CD4-positive, alpha-beta memory T cell (primary cell): ENCODE data around the gene ZNF423. TPM values are rescaled to one million over a fixed set of nuclear protein-coding genes. Genes with fewer than 3 reads are reported as not detected.

Source experiments
- CTCF ChIA-PET: fragments of 350-600 bp; sonication (Branson Sonifier 250); formaldehyde crosslinking; loops from one replicate; lab custom pipeline; 2021; ENCODE audit warnings: inconsistent platforms; ENCODE audit not compliant: partially characterized antibody; lab: Charles Lee
- POLR2A ChIA-PET: fragments of 350-600 bp; sonication (Branson Sonifier 250); formaldehyde crosslinking; loops from one replicate; lab custom pipeline; 2021; ENCODE audit not compliant: partially characterized antibody; lab: Charles Lee
- DNase-seq, 5 donors: peaks; one replicate each; pipeline versions ENCODE4 v3.0.0 to v3.0.0-alpha.2; 2020 to 2022; ENCODE audit warnings: mixed read lengths in 1 of 5
- H3K27ac ChIP-seq: one replicate; pipeline ENCODE4 v1.7.0; 2013; ENCODE audit warnings: low read depth, low read length
- H3K27me3 ChIP-seq: 2 replicates; pipeline ENCODE4 v1.7.0; 2013; ENCODE audit warnings: mild to moderate bottlenecking, low read length, moderate library complexity; ENCODE audit not compliant: insufficient read depth
- H3K36me3 ChIP-seq: 2 replicates; pipeline ENCODE4 v1.7.0; 2013; ENCODE audit warnings: mild to moderate bottlenecking, low read length, moderate library complexity; ENCODE audit not compliant: insufficient read depth
- H3K4me1 ChIP-seq: 2 replicates; pipeline ENCODE4 v1.7.0; 2013; ENCODE audit warnings: mild to moderate bottlenecking, low read length, moderate library complexity; ENCODE audit not compliant: insufficient read depth
- H3K4me3 ChIP-seq, 2 donors: one replicate each; pipeline ENCODE4 v1.7.0; 2013; ENCODE audit warnings: low read length in 2 of 2, mild to moderate bottlenecking in 1 of 2
- H3K9me3 ChIP-seq, 2 donors: one replicate each; pipeline ENCODE4 v1.7.0; 2013; ENCODE audit warnings: low read length in 2 of 2, control low read depth in 1 of 2; ENCODE audit not compliant: control insufficient read depth in 1 of 2
- H3K27ac Mint-ChIP-seq, 7 donors: one replicate each; pipeline ENCODE4 v1.8.0; 2020 to 2021; ENCODE audit warnings: mixed read lengths in 7 of 7, mild to moderate bottlenecking in 6 of 7, inconsistent platforms in 3 of 7, moderate library complexity in 3 of 7
- H3K27me3 Mint-ChIP-seq, 2 donors: one replicate each; pipeline ENCODE4 v1.8.0; 2020 to 2021; ENCODE audit warnings: mixed read lengths in 2 of 2
- H3K36me3 Mint-ChIP-seq, 2 donors: one replicate each; pipeline ENCODE4 v1.8.0; 2020 to 2021; ENCODE audit warnings: mixed read lengths in 2 of 2, inconsistent platforms in 1 of 2, mild to moderate bottlenecking in 1 of 2
- H3K4me1 Mint-ChIP-seq, 4 donors: one replicate each; pipeline ENCODE4 v1.8.0; 2020 to 2021; ENCODE audit warnings: mixed read lengths in 4 of 4, mild to moderate bottlenecking in 1 of 4
- H3K4me3 Mint-ChIP-seq, 8 donors: one replicate each; pipeline ENCODE4 v1.8.0; 2020 to 2021; ENCODE audit warnings: mixed read lengths in 8 of 8, mild to moderate bottlenecking in 7 of 8, moderate library complexity in 6 of 8, inconsistent platforms in 3 of 8
- H3K9me3 Mint-ChIP-seq, 8 donors: one replicate each; pipeline ENCODE4 v1.8.0; 2020 to 2021; ENCODE audit warnings: mixed read lengths in 8 of 8, mild to moderate bottlenecking in 5 of 8, inconsistent platforms in 3 of 8, moderate library complexity in 1 of 8
- intact Hi-C: fragments of 100-400 bp; cut with micrococcal nuclease; formaldehyde crosslinking; loops from one replicate; pipeline ENCODE4 v1.15.1; 2023
- polyA plus RNA-seq, 2 donors: library from polyadenylated mRNA; unstranded; fragments of 300-500 nt; fragmentation: Illumina TruSeq; gene quantifications; one replicate each; pipeline ENCODE4 v1.2.3, GENCODE V29; 2021
- total RNA-seq, 2 experiments: library from RNA; stranded (reverse); gene quantifications; one replicate each; pipeline ENCODE4 v1.2.3, GENCODE V29; 2021

Gene ZNF423
- total and polyA plus RNA-seq, 4 experiments from 2014 or later = not detected

- peaks cover 0 to 3% (median 0%) of the 10 kb centered on the region in 8 donors for H3K9me3 Mint-ChIP-seq
- no peak for DNase-seq
- Histone ChIP-seq H3K36me3 (no peaks in the 10 kb centered on the region), H3K27me3 (no peaks in the 10 kb centered on the region), H3K27ac (no peak overlapping the region), H3K4me1 (no peaks in the 10 kb centered on the region), H3K9me3 (no peaks in the 10 kb centered on the region), H3K4me3 (no peak overlapping the region)
- CTCF ChIA-PET = no interaction called here
- no peaks in the 10 kb centered on the region for H3K36me3 Mint-ChIP-seq
- intact Hi-C loops = no loop called here
- no peak overlapping the region for H3K4me3 Mint-ChIP-seq
- POLR2A ChIA-PET = no interaction called here
- H3K27ac Mint-ChIP-seq = no peak overlapping the region
- H3K27me3 Mint-ChIP-seq = peaks cover 6 to 9% of the 10 kb centered on the region in 2 donors
- no peaks in the 10 kb centered on the region for H3K4me1 Mint-ChIP-seq
Observed at GRCh38 chr16:49801290-49801689, 54.6 kb downstream of the ZNF423 start.

DNA sequence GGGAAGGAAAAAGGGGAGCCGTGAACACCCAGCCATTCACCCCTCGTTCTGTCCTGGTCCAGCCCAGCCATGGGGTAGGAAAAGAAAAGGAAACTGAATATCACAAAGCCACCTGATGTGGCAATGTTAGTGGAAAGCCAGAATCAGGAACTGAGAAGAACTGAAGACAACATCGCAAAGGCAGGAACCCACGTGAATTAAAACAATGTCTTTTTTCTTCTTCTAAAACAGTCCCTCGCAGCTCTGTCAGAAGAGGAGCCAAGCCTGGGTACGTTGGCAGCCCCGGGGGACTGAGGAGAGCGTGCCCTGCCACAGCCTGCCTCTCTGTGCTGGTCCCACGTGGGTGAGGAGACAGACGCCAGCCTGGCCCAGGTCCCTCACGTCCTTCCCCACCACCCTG, 55.0 kb downstream of the ZNF423 start:
- no peaks in the 10 kb centered on the region for H3K36me3 Mint-ChIP-seq
- no peak overlapping the region for H3K4me3 Mint-ChIP-seq
- POLR2A ChIA-PET = no interaction called here
- Histone ChIP-seq H3K27ac (no peak overlapping the region), H3K4me3 (no peak overlapping the region), H3K27me3 (no peaks in the 10 kb centered on the region), H3K9me3 (no peaks in the 10 kb centered on the region), H3K4me1 (no peaks in the 10 kb centered on the region), H3K36me3 (no peaks in the 10 kb centered on the region)
- DNase-seq = no peak
- H3K4me1 Mint-ChIP-seq = no peaks in the 10 kb centered on the region
- H3K9me3 Mint-ChIP-seq = peaks cover 0 to 3% (median 0%) of the 10 kb centered on the region in 8 donors
- intact Hi-C loops = no loop called here
- H3K27ac Mint-ChIP-seq = no peak overlapping the region
- CTCF ChIA-PET = no interaction called here
- peaks cover 6 to 9% of the 10 kb centered on the region in 2 donors for H3K27me3 Mint-ChIP-seq

GRCh38 chr16:49800441-49800840, 55.5 kb downstream of the ZNF423 start:
- H3K27ac Mint-ChIP-seq = no peak overlapping the region
- Histone ChIP-seq H3K9me3 (no peaks in the 10 kb centered on the region), H3K27me3 (no peaks in the 10 kb centered on the region), H3K4me3 (no peak overlapping the region), H3K36me3 (no peaks in the 10 kb centered on the region), H3K27ac (no peak overlapping the region), H3K4me1 (no peaks in the 10 kb centered on the region)
- intact Hi-C loops = no loop called here
- no peak for DNase-seq
- ChIA-PET POLR2A (no interaction called here), CTCF (no interaction called here)
- H3K36me3 Mint-ChIP-seq = no peaks in the 10 kb centered on the region
- no peaks in the 10 kb centered on the region for H3K4me1 Mint-ChIP-seq
- H3K27me3 Mint-ChIP-seq = peaks cover 6 to 9% of the 10 kb centered on the region in 2 donors
- H3K4me3 Mint-ChIP-seq = no peak overlapping the region
- peaks cover 0 to 3% (median 0%) of the 10 kb centered on the region in 8 donors for H3K9me3 Mint-ChIP-seq

DNA sequence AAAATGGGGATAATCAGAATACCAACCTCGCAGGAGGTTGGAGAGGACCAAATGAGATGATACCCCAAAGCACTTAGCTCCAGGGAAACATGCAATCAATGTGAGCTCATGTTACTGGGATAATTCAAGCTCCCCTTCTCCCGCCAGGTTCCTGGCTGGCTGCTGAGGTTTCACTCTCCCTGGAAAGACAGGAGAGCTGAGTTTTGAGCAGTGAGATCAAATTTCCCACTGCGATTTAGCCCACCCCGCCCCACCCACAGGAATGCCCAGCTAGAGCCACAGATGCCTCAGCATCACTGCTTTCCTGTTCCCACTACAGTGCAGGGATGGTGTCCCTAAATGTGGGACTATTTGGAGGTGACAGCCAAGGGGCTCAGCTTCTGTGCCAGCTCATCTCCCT, 56.7 kb downstream of the ZNF423 start:
- DNase-seq = no peak
- Mint-ChIP-seq H3K36me3 (no peaks in the 10 kb centered on the region), H3K4me3 (no peak overlapping the region), H3K27ac (no peak overlapping the region), H3K27me3 (peaks cover 4 to 11% of the 10 kb centered on the region in 2 donors), H3K4me1 (no peaks in the 10 kb centered on the region), H3K9me3 (peaks cover 0 to 3% (median 0%) of the 10 kb centered on the region in 8 donors)
- H3K9me3 ChIP-seq = no peaks in the 10 kb centered on the region
- H3K4me3 ChIP-seq = no peak overlapping the region
- no peaks in the 10 kb centered on the region for H3K27me3 ChIP-seq
- CTCF ChIA-PET = no interaction called here
- POLR2A ChIA-PET = no interaction called here
- H3K27ac ChIP-seq = no peak overlapping the region
- intact Hi-C loops = no loop called here
- H3K4me1 ChIP-seq = no peaks in the 10 kb centered on the region
- no peaks in the 10 kb centered on the region for H3K36me3 ChIP-seq

DNA sequence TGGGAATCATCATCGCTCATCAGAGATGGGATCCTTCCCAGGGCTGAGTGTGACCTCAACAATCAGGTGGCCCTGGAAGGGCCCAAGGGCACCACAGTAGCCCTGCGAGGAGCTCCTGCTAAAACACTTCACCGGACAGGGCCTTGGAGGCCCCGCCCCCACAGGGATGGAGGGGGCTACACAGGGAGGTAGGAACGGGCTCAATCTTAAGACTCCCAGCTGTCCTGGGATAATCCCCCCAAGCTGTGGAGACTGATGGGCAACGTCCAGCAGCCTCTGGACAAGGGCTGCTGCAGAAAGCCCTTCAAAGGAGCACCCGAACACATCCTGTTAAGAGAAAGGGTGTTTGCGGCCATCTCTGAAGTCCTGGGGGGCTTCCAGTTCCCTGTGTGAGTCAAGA, 60.4 kb downstream of the ZNF423 start:
- ChIA-PET CTCF (no interaction called here), POLR2A (no interaction called here)

GRCh38 chr16:49793244-49793643, 62.7 kb downstream of the ZNF423 start:
- peaks cover 4% of the 10 kb centered on the region in 2 donors for H3K27me3 Mint-ChIP-seq
- DNase-seq = no peak
- H3K4me3 Mint-ChIP-seq = peak overlapping the region in 1 of 8 donors; percentile 49
- no peaks in the 10 kb centered on the region for H3K27me3 ChIP-seq
- POLR2A ChIA-PET = no interaction called here
- no peaks in the 10 kb centered on the region for H3K4me1 ChIP-seq
- H3K9me3 Mint-ChIP-seq = no peaks in the 10 kb centered on the region
- H3K27ac Mint-ChIP-seq = no peak overlapping the region
- H3K4me3 ChIP-seq = no peak overlapping the region
- CTCF ChIA-PET = no interaction called here
- no peaks in the 10 kb centered on the region for H3K36me3 ChIP-seq
- no peaks in the 10 kb centered on the region for H3K36me3 Mint-ChIP-seq
- H3K27ac ChIP-seq = no peak overlapping the region
- H3K9me3 ChIP-seq = no peaks in the 10 kb centered on the region
- no peaks in the 10 kb centered on the region for H3K4me1 Mint-ChIP-seq
- intact Hi-C loops = no loop called here

More for the DNA sequence above, 60.4 kb downstream of the ZNF423 start:
- Histone ChIP-seq H3K36me3 (no peaks in the 10 kb centered on the region), H3K27me3 (no peaks in the 10 kb centered on the region), H3K27ac (no peak overlapping the region), H3K4me3 (no peak overlapping the region), H3K4me1 (no peaks in the 10 kb centered on the region), H3K9me3 (no peaks in the 10 kb centered on the region)
- H3K9me3 Mint-ChIP-seq = no peaks in the 10 kb centered on the region
- intact Hi-C loops = no loop called here
- H3K4me1 Mint-ChIP-seq = no peaks in the 10 kb centered on the region
- peaks cover 4 to 9% of the 10 kb centered on the region in 2 donors for H3K27me3 Mint-ChIP-seq
- DNase-seq = no peak
- H3K4me3 Mint-ChIP-seq = no peak overlapping the region
- no peak overlapping the region for H3K27ac Mint-ChIP-seq
- H3K36me3 Mint-ChIP-seq = no peaks in the 10 kb centered on the region

DNA sequence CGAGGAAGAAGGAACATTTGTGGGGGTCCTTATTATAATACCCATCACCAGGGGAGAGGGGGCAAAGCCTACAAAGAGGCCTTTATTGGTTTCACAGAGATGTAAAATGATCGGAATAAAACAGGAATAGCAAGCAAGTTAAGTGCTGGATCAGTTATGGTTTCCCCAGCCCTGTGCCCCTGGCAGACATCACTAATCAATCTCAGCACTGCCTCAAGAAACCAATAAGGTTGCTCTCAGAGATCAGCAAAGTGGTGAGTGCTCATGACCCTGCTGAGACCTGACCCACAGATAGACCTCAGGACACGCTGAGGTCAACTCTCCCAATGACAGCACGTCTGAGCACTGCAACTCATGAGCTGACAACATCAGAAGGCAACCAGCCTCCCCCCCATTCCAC, 66.3 kb downstream of the ZNF423 start:
- CTCF ChIA-PET = no interaction called here
- no peaks in the 10 kb centered on the region for H3K36me3 Mint-ChIP-seq
- no peak for DNase-seq
- no peaks in the 10 kb centered on the region for H3K4me1 ChIP-seq
- no peaks in the 10 kb centered on the region for H3K27me3 ChIP-seq
- H3K27me3 Mint-ChIP-seq = peaks cover 1 to 4% of the 10 kb centered on the region in 2 donors
- no peaks in the 10 kb centered on the region for H3K36me3 ChIP-seq
- no peaks in the 10 kb centered on the region for H3K4me1 Mint-ChIP-seq
- H3K4me3 ChIP-seq = no peak overlapping the region
- no peak overlapping the region for H3K4me3 Mint-ChIP-seq
- H3K27ac Mint-ChIP-seq = no peak overlapping the region
- intact Hi-C loops = no loop called here
- no peak overlapping the region for H3K27ac ChIP-seq
- H3K9me3 Mint-ChIP-seq = no peaks in the 10 kb centered on the region
- H3K9me3 ChIP-seq = no peaks in the 10 kb centered on the region
- POLR2A ChIA-PET = no interaction called here

DNA sequence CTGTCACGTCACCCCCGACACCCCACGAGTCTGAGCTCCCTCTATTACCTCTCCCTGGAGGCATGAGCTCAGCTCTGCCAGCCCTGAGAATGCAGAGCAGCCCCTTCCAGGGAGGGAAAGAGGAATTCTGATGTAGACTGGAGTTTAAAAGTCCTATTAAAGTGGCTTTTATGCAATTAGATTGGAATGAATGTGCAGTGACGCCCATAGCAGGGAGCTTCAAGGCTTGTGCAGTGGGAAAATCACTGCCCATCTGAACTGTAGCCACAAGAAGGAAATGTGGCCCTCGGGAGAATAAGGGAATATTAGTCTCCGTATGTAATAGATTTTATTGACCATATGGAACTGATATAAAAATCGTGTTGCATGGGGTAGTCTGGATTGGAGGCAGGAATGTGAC, 66.9 kb downstream of the ZNF423 start:
- Histone ChIP-seq H3K4me1 (no peaks in the 10 kb centered on the region), H3K4me3 (no peak overlapping the region), H3K27me3 (no peaks in the 10 kb centered on the region), H3K27ac (no peak overlapping the region), H3K9me3 (no peaks in the 10 kb centered on the region), H3K36me3 (no peaks in the 10 kb centered on the region)
- H3K4me1 Mint-ChIP-seq = no peaks in the 10 kb centered on the region
- H3K27ac Mint-ChIP-seq = no peak overlapping the region
- no peaks in the 10 kb centered on the region for H3K36me3 Mint-ChIP-seq
- CTCF ChIA-PET = no interaction called here
- no peak for DNase-seq
- POLR2A ChIA-PET = no interaction called here
- peaks cover 0 to 3% (median 0%) of the 10 kb centered on the region in 8 donors for H3K9me3 Mint-ChIP-seq
- H3K4me3 Mint-ChIP-seq = no peak overlapping the region
- H3K27me3 Mint-ChIP-seq = peaks cover 0 to 1% of the 10 kb centered on the region in 2 donors
- intact Hi-C loops = no loop called here
